ENCODE results near the gene CCDC7.
"Not testable (repeated sequence)": the region's sequence is repeated elsewhere in the genome, so short reads cannot be mapped to it uniquely, and the experiment has no call there.

Gene CCDC7

DNA sequence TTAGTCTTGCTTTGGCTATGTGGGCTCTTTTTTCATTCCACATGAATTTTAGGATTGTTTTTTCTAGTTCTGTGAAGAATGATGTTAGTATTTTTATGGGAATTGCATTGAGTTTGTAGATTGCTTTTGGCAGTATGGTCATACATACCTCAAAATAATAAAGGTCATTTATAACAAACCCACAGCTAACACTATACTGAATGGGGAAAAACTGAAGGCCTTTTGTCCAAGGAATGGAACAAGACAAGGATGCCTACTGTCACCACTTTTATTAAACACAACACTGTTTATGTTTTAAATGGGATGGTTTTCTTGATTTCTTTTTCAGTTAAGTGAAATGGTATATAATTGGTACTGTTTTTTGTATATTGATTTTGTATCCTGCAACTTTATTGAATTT is 84.3 kb downstream of the CCDC7 start:
- TF ChIP-seq, protein P1, sequence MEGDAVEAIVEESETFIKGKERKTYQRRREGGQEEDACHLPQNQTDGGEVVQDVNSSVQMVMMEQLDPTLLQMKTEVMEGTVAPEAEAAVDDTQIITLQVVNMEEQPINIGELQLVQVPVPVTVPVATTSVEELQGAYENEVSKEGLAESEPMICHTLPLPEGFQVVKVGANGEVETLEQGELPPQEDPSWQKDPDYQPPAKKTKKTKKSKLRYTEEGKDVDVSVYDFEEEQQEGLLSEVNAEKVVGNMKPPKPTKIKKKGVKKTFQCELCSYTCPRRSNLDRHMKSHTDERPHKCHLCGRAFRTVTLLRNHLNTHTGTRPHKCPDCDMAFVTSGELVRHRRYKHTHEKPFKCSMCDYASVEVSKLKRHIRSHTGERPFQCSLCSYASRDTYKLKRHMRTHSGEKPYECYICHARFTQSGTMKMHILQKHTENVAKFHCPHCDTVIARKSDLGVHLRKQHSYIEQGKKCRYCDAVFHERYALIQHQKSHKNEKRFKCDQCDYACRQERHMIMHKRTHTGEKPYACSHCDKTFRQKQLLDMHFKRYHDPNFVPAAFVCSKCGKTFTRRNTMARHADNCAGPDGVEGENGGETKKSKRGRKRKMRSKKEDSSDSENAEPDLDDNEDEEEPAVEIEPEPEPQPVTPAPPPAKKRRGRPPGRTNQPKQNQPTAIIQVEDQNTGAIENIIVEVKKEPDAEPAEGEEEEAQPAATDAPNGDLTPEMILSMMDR (conservative IDR thresholded peaks at IDR 0.05; ENCODE audit: low read depth, low read length) = no peak

DNA sequence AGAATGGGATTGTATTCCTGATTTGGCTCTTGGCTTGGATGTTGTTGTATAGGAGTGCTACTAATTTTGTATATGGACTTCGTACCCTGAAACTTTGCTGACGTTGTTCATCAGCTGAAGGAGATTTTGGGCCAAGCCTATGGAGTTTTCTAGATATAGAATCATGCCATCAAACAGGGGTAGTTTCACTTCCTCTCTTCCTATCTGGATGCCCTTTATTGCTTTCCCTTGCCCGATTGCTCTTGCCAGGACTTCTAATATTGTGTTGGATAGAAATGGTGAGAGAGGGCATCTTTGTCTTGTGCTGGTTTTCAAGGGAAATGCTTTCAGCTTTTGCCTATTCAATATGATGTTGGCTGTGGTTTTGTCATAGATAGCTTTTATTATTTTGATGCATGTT is 92.3 kb downstream of the CCDC7 start:
- TF ChIP-seq, protein P1 (conservative IDR thresholded peaks at IDR 0.05; ENCODE audit: low read depth, low read length) = no peak
- no peak for DNase-seq (ENCODE audit: low read depth)
- no peak overlapping the region for H3K4me3 ChIP-seq (ENCODE audit: low read length)

More for the DNA sequence above, 84.3 kb downstream of the CCDC7 start:
- no peak for DNase-seq (ENCODE audit: low read depth)
- no peak overlapping the region for H3K4me3 ChIP-seq (ENCODE audit: low read length)

DNA sequence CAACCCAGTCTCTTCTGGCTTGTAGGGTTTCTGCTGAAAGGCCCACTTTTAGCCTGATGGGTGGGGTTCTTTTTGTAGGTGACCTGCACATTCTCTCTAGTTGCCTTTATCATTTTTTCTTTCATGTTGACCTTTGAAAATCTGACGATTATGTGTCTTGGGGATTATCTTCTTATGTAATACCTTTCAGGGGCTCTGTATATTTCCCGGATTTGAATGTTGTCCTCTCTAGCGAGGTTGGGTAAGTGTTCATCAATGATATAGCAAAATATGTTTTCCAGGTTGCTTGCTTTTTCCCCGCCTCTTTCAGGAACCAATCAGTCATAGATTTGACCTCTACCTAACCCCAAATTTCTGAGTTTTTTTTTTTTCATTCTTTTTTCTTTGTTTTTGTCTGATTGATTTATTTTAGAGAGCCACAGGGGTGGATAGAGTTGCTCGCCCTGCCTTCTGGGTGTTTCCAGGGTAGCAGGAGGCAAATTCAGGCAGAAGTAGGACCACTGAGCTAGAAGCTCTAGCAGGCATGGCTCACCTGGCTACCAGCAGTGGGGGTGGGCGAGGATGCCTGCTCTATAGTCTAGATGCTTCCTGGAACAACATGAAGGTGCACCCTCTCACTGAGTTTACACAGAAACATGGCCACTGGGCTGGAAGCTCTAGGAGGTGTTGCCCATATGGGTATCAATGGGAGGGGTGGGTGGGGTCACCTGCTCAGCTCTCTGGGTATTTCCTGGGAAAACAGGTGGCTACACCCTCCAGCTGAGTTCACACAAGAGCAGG is 94.9 kb downstream of the CCDC7 start:
- no peak for DNase-seq (ENCODE audit: low read depth)
- no peak overlapping the region for H3K4me3 ChIP-seq (ENCODE audit: low read length)
- TF ChIP-seq, protein P1 (conservative IDR thresholded peaks at IDR 0.05; ENCODE audit: low read depth, low read length) = no peak

DNA sequence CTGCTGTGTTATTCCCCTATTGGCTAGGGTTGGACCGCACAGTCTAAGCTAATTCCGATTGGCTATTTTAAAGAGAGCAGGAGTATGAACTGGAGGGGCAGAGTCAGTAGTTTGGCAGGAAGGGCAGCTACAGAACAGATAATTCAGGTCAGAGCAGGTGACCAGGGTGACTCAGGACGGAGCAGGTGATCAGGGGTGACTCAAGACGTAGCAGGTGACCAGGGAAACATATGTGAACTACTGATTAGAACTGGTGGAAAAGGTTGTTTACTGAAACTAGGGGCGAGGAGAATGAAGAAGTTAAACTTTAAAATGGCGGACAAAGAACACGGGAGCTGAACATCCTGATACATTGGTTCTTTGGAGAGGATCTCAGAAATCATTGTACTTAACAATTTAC is 102.3 kb downstream of the CCDC7 start:
- TF ChIP-seq, protein P1 (conservative IDR thresholded peaks at IDR 0.05; ENCODE audit: low read depth, low read length) = no peak
- H3K4me3 ChIP-seq (ENCODE audit: low read length) = no peak overlapping the region
- DNase-seq (ENCODE audit: low read depth) = no peak

DNA sequence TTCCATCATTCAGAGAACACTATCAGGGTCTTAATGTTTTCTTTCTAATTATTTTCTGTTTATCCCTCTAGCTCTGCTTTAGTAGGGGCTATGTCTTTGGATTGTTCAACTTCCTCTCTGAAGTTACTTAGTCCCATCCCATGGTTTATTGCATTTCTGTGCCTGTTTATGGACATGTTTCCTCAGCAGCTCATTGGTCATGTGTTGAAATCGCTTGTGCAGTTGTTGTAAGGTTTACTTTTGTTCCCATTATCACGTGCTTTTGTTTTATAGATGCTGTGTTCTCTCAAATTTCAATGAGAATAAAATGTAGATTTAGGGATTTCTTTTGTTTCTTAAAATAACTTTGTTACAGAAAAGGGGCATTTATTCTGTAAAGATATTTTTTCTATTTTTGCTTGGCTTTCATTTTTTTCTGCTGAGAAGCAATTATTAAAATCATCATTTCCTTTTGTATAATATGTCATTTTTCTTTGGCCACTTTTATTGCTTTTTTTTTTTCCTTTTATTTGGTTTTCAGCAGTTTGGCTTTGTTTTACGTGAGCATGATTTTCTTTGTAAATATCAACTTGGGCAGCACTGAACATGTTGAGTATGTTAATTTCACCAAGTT is 110.9 kb downstream of the CCDC7 start:
- no peak overlapping the region for H3K4me3 ChIP-seq (ENCODE audit: low read length)
- no peak for DNase-seq (ENCODE audit: low read depth)
- TF ChIP-seq, protein P1 (conservative IDR thresholded peaks at IDR 0.05; ENCODE audit: low read depth, low read length) = no peak

DNA sequence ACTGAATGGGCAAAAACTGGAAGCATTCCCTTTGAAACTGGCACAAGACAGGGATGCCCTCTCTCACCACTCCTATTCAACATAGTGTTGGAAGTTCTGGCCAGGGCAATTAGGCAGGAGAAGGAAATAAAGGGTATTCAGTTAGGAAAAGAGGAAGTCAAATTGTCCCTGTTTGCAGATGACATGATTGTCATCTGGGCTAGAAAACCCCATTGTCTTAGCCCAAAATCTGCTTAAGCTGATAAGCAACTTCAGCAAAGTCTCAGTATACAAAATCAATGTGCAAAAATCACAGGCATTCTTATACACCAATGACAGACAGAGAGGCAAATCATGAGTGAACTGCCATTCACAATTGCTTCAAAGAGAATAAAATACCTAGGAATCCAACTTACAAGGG is 116.8 kb downstream of the CCDC7 start:
- not testable (repeated sequence) for H3K4me3 ChIP-seq (ENCODE audit: low read length); DNase-seq (ENCODE audit: low read depth)

DNA sequence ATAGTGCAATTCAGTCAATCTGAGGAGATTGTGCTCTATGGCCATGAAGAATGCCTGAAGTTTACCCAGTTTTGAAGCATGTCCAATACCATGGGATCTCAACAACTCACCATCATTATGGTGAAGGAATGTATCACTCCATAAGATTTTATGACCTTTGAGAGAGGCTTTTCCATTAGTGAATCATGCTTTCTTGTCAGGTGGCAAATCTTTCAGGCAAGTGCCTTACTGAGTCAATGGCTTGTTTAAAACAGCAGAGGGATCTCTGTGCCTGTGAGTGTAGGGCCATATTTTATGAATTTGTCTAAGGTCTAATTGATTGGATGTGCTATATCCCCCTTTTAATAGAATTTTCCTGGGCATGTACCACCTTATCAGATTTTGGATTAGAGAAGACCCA is 131.5 kb downstream of the CCDC7 start:
- no peak overlapping the region for H3K4me3 ChIP-seq (ENCODE audit: low read length)
- DNase-seq (ENCODE audit: low read depth) = no peak
- TF ChIP-seq, protein P1 (conservative IDR thresholded peaks at IDR 0.05; ENCODE audit: low read depth, low read length) = no peak

Data from retinal pigment epithelial cell (primary cell).